Gastrocnemius medialis (tissue), 4 donors: ENCODE results near the gene CDH23.

Experiments used
- POLR2A ChIP-seq, 2 donors: fragments of 450-650 bp; IDR thresholded peaks; one replicate each; pipeline ENCODE4 v1.6.1; 2017; ENCODE audit warnings: antibody characterized with exemption in 2 of 2, mild to moderate bottlenecking in 2 of 2, moderate library complexity in 2 of 2
- TF ChIP-seq, protein P1 (sequence below), 5 experiments: fragments of 450-650 bp in 3 of 5; fragments of 200-600 bp in 2 of 5; sonication (generic) in 2 of 5; IDR thresholded peaks in 4 of 5; conservative IDR thresholded peaks in 1 of 5; 1 replicate in 4 of 5; 2 replicates in 1 of 5; pipeline ENCODE4 v1.5.1; 2016 to 2019; ENCODE audit warnings: antibody characterized with exemption in 5 of 5, mild to moderate bottlenecking in 3 of 5, moderate library complexity in 3 of 5

- TF ChIP-seq, protein P1, sequence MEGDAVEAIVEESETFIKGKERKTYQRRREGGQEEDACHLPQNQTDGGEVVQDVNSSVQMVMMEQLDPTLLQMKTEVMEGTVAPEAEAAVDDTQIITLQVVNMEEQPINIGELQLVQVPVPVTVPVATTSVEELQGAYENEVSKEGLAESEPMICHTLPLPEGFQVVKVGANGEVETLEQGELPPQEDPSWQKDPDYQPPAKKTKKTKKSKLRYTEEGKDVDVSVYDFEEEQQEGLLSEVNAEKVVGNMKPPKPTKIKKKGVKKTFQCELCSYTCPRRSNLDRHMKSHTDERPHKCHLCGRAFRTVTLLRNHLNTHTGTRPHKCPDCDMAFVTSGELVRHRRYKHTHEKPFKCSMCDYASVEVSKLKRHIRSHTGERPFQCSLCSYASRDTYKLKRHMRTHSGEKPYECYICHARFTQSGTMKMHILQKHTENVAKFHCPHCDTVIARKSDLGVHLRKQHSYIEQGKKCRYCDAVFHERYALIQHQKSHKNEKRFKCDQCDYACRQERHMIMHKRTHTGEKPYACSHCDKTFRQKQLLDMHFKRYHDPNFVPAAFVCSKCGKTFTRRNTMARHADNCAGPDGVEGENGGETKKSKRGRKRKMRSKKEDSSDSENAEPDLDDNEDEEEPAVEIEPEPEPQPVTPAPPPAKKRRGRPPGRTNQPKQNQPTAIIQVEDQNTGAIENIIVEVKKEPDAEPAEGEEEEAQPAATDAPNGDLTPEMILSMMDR (IDR thresholded peaks at IDR 0.05 in 4 of 5, conservative IDR thresholded peaks at IDR 0.05 in 1 of 5) = no peak
- no peak for TF ChIP-seq POLR2A (IDR thresholded peaks at IDR 0.05)
These were observed 31.4 kb upstream of the CDH23 start for GRCh38 chr10:71365366-71365765.
